CD4-positive, alpha-beta T cell (primary cell): Measurements from ENCODE around the gene SANBR. TPM values are rescaled to one million over a fixed set of nuclear protein-coding genes. Genes with fewer than 3 reads are reported as not detected.

Experiments
- ATAC-seq: fragments of 200-7000 bp; cut with Tn5 transposase; one replicate; pipeline ENCODE4 v1.10.0; 2022; ENCODE audit warnings: mild to moderate bottlenecking; ENCODE audit not compliant: poor library complexity
- CTCF ChIA-PET: fragments of 350-600 bp; sonication (Branson Sonifier 250); formaldehyde crosslinking; loops from one replicate; lab custom pipeline; 2021; ENCODE audit warnings: antibody characterized with exemption, inconsistent platforms; lab: Charles Lee
- POLR2A ChIA-PET: fragments of 350-600 bp; sonication (Branson Sonifier 250); formaldehyde crosslinking; loops from one replicate; lab custom pipeline; 2021; ENCODE audit warnings: antibody characterized with exemption, inconsistent platforms; lab: Charles Lee
- DNase-seq, 14 experiments: peaks; one replicate each; pipeline ENCODE4 v3.0.0-alpha.2; 2013 to 2020; ENCODE audit warnings: mixed read lengths in 2 of 14
- H3K27ac ChIP-seq, 2 donors: one replicate each; pipeline versions ENCODE4 v1.5.1 to v1.7.0; 2013; ENCODE audit warnings: low read length in 2 of 2, low read depth in 1 of 2, mild to moderate bottlenecking in 1 of 2
- H3K27me3 ChIP-seq, 2 experiments: 1 replicate in 1 of 2; 2 replicates in 1 of 2; pipeline versions ENCODE4 v1.6.1 to v1.7.0; 2013; ENCODE audit warnings: low read length in 2 of 2, control low read depth in 1 of 2, mild to moderate bottlenecking in 1 of 2, moderate library complexity in 1 of 2; ENCODE audit not compliant: insufficient read depth in 2 of 2, control insufficient read depth in 1 of 2
- H3K36me3 ChIP-seq: one replicate; pipeline ENCODE4 v1.6.1; 2013; ENCODE audit warnings: low read length, control low read depth; ENCODE audit not compliant: insufficient read depth
- H3K4me1 ChIP-seq: one replicate; pipeline ENCODE4 v1.6.1; 2013; ENCODE audit warnings: low read length, control low read depth; ENCODE audit not compliant: insufficient read depth
- H3K4me3 ChIP-seq: one replicate; pipeline ENCODE4 v1.5.1; 2013; ENCODE audit warnings: mild to moderate bottlenecking, low read length, moderate library complexity
- H3K9me3 ChIP-seq, 2 experiments: 1 replicate in 1 of 2; 2 replicates in 1 of 2; pipeline versions ENCODE4 v1.6.1 to v1.7.0; 2013; ENCODE audit warnings: low read length in 2 of 2, mild to moderate bottlenecking in 2 of 2, control low read depth in 1 of 2, moderate library complexity in 1 of 2; ENCODE audit not compliant: control insufficient read depth in 1 of 2, insufficient read depth in 1 of 2
- H3K27ac Mint-ChIP-seq: one replicate; pipeline ENCODE4 v1.8.0; 2020; ENCODE audit warnings: mixed read lengths
- H3K27me3 Mint-ChIP-seq: one replicate; pipeline ENCODE4 v1.8.0; 2021; ENCODE audit warnings: mixed read lengths
- H3K36me3 Mint-ChIP-seq: one replicate; pipeline ENCODE4 v1.8.0; 2021; ENCODE audit warnings: low read depth, mixed read lengths
- H3K4me1 Mint-ChIP-seq: one replicate; pipeline ENCODE4 v1.8.0; 2021; ENCODE audit warnings: low read depth, mixed read lengths
- H3K4me3 Mint-ChIP-seq: one replicate; pipeline ENCODE4 v1.8.0; 2020; ENCODE audit warnings: mild to moderate bottlenecking, mixed read lengths
- H3K9me3 Mint-ChIP-seq: one replicate; pipeline ENCODE4 v1.8.0; 2020; ENCODE audit warnings: mixed read lengths
- CTCF ChIP-seq: fragments of 200-600 bp; IDR thresholded peaks from one replicate; pipeline ENCODE4 v1.8.0; 2022; ENCODE audit warnings: antibody characterized with exemption, mild to moderate bottlenecking
- intact Hi-C, 2 experiments: fragments of 100-400 bp; cut with DNase I in 1 of 2; cut with micrococcal nuclease in 1 of 2; formaldehyde crosslinking; loops; one replicate each; pipeline versions ENCODE4 v1.15.1 to v1.9.0; 2023 to 2025; cut with DNase I, micrococcal nuclease
- total RNA-seq, 174 experiments: library from RNA in 2 of 174; stranded (reverse) in 2 of 174; gene quantifications; one replicate each; pipeline ENCODE4 v1.2.3 and lab custom pipeline; 2021 to 2026

SANBR gene
- total RNA-seq, 2 experiments from 2014 or later, result 1.1 to 1.3 TPM

- peaks cover 17% of the 10 kb centered on the region for H3K36me3 Mint-ChIP-seq
- no peaks in the 10 kb centered on the region for H3K9me3 Mint-ChIP-seq
- ChIA-PET CTCF (no interaction called here), POLR2A (no interaction called here)
- H3K27ac Mint-ChIP-seq, result no peak overlapping the region
- no peak overlapping the region for H3K4me3 Mint-ChIP-seq
- no peaks in the 10 kb centered on the region for H3K4me1 ChIP-seq
- H3K27ac ChIP-seq, result no peak overlapping the region
- DNase-seq, result no peak
- no peak for TF ChIP-seq CTCF
- H3K4me1 Mint-ChIP-seq, result no peaks in the 10 kb centered on the region
- no peaks in the 10 kb centered on the region for H3K27me3 Mint-ChIP-seq
- H3K27me3 ChIP-seq, result no peaks in the 10 kb centered on the region
- H3K36me3 ChIP-seq, result peaks cover 3% of the 10 kb centered on the region
- no peak for ATAC-seq
- H3K4me3 ChIP-seq, result no peak overlapping the region
- H3K9me3 ChIP-seq, result no peaks in the 10 kb centered on the region
- intact Hi-C loops, result no loop called here
These were observed 6.3 kb upstream of the SANBR start for GRCh38 chr2:61059382-61059781.

DNA sequence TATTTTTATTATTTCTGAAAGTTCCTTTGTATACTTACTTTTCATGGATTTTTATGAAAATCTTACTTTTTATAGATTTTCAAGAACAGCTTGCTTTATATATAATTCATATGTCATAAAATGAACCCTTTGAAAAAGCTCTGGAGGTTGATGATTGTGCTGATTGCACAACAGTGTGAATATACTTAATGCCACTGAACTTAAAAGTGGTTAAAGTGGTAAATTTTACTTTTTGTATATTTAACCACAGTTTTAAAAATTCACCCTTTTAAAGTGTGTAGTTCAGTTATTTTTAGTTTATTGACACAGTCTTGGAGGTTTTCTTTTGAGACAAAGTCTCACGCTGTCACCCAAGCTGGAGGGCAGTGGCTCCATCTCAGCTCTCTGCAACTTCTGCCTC is 8.4 kb downstream of the SANBR start:
- Mint-ChIP-seq H3K27me3 (no peaks in the 10 kb centered on the region), H3K36me3 (no peaks in the 10 kb centered on the region), H3K4me3 (no peak overlapping the region), H3K27ac (no peak overlapping the region), H3K4me1 (no peaks in the 10 kb centered on the region), H3K9me3 (no peaks in the 10 kb centered on the region)
- Histone ChIP-seq H3K27ac (no peak overlapping the region), H3K4me3 (no peak overlapping the region), H3K36me3 (peaks cover 2% of the 10 kb centered on the region), H3K4me1 (no peaks in the 10 kb centered on the region), H3K9me3 (no peaks in the 10 kb centered on the region), H3K27me3 (no peaks in the 10 kb centered on the region)
- intact Hi-C loops, result no loop called here
- ATAC-seq (no peak), DNase-seq (no peak)
- POLR2A ChIA-PET, result no interaction called here
- no peak for TF ChIP-seq CTCF
- CTCF ChIA-PET, result no interaction called here

- CTCF ChIA-PET, result no interaction called here
These were observed 20.2 kb downstream of the SANBR start for GRCh38 chr2:61085883-61086282.

More at GRCh38 chr2:61085883-61086282, 20.2 kb downstream of the SANBR start:
- Mint-ChIP-seq H3K4me3 (no peak overlapping the region), H3K27ac (no peak overlapping the region), H3K9me3 (no peaks in the 10 kb centered on the region), H3K4me1 (no peaks in the 10 kb centered on the region), H3K27me3 (no peaks in the 10 kb centered on the region), H3K36me3 (no peaks in the 10 kb centered on the region)
- Histone ChIP-seq H3K27me3 (no peaks in the 10 kb centered on the region), H3K27ac (no peak overlapping the region), H3K4me1 (no peaks in the 10 kb centered on the region), H3K36me3 (no peaks in the 10 kb centered on the region), H3K4me3 (no peak overlapping the region), H3K9me3 (no peaks in the 10 kb centered on the region)
- ATAC-seq (no peak), DNase-seq (no peak)
- TF ChIP-seq CTCF, result no peak
- intact Hi-C loops, result no loop called here
- POLR2A ChIA-PET, result interaction anchor here (0.6 kb wide), 1 partner anchor 30 kb away, joined by 4 read pairs; no protein-coding TSS in a partner anchor
